OCI-M2 (cell line): ENCODE data around the gene CXCL5.
A peak's percentile ranks its signal among the peaks of the same experiment; 100 is the strongest.

Source experiments
- DNase-seq: peaks from one replicate; lab custom pipeline; 2025; ENCODE audit not compliant: unreplicated experiment; lab: John Stamatoyannopoulos, UW

Gene CXCL5

DNA sequence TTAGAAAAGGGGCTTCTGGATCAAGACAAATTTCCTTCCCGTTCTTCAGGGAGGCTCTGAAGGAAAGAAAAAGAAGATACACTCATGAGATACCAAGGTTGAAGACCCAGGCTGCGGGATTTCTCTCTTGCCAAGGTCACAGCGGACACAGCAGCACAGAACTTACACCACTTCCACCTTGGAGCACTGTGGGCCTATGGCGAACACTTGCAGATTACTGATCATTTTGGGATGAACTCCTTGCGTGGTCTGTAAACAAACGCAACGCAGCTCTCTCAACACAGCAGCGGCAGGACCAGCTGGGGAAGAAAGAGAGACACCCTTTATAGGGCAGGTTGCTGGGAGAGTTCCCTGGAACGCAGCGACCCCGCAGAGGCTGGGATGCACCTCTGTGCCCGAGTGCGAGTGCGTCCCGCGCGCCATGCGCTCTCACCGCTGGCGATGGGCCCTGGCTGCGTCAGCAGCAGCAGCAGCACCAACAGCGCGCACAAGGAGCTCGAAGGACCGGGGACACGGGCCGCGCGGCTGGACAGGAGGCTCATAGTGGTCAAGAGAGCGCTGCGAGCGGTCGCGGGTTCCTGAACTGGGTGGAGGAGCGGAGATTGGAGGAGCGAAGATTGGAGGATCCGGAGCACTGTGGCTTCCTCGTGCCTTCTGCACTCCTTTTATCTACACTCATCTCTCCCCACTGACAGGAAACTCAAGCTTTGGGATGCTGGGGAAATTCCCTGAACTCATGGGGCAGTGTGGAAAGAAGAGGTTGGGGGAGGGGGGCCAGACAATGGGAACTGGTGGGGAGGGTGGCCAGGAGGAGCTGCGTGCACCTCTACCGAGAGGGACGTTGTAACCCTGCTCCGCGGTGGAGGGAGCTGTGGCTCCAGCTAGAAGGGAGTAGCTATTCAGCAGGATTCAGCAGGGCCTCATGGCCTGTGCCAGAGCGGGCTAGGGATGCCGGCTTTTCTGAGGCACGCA is at the start of gene CXCL5:
TSS of gene CXCL5 (minus strand) at position 638 of the 972 bp plus-strand sequence. CDS start at position 542, 96 bp downstream.
- DNase-seq = no peak

DNA sequence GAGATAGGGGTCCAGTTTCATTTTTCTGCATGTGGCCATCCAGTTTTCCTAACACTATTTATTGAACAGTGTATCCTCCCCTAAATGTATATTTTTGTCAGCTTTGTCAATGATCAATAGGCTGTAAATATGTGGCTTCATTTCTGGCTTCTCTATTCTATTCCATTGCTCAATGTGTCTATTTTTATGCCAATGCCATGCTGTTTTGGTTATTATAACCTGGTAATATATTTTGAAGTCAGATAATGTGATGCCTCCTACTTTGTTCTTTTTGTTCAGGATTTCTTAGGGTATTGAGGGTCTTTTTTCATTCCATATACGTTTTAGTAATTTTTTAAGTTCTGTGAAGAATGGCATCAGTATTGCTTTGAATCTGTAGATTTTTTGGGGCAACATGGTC is 48.7 kb upstream of the CXCL5 start:
- no peak for DNase-seq

DNA sequence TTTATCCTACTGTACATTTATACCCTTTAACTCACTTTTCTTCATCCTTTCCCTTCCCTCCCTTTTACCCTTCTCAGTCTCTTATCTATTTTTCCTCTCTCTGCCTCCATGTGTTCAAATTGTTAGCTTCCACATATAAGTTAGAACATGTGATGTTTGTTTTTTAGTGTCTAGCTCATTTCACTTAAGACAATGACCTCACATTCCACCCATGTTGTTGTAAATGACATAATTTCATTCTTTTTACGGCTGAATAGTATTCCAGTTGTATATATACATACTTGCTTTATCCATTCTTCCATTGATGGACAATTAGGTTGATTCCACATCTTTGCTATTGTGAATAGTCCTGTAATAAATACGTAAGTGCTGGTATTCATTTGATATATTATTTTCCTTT is 47.3 kb upstream of the CXCL5 start:
- no peak for DNase-seq

DNA sequence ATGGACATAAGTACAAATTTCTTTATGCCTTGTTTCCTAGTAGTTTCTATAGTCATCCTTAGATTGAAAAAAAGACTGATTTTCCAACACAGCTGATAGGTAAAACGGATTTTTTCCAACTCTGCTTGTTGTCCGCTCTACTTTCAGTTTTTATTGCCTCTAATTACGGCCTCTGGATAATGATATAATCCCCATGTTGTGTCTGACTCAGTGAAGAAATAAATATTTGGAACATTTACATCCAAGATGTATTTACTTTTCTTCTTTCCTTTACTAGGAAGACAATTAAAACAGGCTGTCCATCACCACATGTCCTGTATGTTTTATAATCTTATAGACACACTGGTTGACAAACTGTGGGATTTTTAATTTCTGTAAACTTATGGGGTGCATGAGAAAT is 46.8 kb upstream of the CXCL5 start:
- no peak for DNase-seq

DNA sequence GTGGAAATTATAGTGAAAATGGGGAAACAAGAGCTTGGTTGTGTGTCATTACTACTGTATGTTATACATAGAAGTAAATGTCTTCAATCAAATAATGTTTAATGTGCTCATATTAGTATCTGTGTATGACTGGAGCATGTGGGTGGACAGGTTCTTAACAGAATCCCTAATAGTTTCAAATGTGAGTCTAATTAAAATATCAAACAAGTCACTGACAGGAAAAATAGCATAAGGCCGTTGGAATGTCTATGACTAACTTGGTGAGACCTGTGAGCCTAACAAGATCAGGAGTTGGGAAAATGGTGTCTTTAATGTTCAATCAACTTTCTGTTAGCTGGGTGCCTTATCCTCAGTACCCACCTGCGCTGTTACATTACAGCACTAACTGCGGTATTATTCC is 46.2 kb upstream of the CXCL5 start:
- DNase-seq = no peak

DNA sequence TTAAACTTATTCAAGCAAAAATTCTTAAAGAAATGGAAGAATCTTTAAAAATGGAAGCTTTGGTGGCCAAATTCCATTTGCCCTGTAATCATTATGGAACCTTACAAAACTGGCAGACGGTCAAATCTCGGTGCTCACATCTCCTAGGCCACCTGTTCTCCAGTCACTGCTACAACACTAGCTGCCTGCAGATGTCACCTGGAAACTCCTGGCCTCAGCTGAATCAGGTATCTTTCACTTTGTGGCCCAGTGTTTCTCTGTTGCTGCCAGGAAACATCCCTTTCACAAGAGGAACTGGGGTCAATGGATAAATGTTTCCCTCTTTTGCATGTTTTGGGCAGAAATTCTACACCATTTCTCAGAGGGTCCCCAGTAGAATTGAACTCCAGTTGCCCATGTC is 44.2 kb upstream of the CXCL5 start:
- DNase-seq = no peak

DNA sequence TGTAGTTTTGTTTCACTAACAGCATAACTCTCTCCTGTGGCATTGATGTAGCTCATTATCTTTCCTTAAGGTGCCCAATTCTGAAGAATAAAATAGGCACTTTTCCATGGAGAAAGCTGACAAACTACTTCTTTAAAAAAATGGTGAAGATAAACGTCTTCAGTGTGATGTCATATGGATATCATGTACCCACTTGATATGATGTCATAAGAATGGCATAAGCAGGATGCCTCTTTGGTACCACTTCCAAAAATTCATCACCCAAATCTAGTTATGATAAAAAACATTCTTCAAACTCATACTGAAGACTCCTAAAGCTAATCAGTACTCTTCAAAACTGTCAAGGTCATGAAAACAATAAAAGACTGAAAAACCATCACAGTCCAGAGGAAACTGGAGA is 42.9 kb upstream of the CXCL5 start:
- no peak for DNase-seq

DNA sequence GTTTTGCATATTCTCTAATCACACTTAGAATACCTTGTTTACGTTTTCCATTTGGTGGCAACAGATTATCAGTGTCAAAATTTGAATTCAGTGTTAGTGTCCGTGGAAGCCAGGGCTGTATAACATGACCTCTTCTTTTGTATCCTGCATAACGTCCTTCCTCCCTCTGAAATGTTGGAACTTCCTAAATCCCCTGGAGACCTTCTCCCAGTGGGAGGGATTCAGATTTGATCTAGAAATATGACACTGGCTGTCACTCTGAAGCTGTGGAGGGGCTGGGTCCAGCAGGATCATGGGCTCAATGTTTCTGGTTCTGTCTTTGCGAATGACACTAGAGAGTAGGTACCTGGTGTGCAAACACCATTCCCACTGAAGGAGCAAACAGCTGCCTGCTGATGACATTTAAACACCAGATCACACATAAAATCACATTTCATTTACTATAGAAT is 40.9 kb upstream of the CXCL5 start:
- DNase-seq = no peak

DNA sequence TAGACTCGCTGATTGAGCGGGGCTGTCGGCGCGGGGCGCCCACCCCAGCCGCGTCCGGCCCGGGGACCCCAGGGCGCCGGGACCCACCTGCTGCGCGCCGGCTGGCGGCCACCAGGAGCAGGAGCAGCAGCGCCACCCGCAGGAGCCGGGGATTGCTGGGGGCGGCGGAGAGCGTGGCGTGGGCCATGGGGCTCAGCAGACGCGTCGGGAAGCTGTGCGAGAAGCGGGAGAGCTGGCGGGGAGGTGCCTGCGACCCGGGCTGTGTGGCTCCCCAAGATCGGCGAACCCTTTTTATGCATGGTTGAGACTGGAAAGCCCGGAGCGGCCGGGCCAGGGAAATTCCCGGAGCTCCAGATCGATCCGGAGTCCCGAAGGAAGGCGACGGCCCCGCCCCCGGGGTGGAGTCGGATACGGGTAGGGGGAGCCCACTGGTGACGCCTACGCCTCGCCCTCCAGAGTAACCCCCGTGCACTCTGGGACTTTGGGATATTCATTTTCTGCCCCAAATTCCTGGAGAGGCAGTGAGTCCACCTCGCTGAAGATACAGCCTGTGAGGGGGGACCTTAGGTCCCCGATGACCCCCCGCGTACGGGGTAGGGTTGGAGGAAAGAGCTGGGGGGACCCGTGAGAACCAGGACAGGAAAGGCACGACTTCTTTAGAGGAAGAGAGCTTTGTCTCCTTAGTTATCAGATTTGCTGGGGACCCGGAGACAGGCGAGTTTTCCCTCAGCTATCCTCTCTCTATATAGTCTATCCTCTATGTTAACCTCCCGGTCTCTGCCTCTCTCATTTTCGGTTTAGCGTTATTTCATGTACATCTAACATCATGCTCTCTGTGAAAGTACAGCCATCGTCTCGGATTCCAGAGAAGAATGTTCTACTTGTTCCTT is 40.2 kb upstream of the CXCL5 start, which contains the start of gene CXCL3:
TSS of gene CXCL3 (minus strand) at position 265 of the 890 bp plus-strand sequence. CDS start at position 187, 78 bp downstream.
- peak; percentile 22 for DNase-seq

DNA sequence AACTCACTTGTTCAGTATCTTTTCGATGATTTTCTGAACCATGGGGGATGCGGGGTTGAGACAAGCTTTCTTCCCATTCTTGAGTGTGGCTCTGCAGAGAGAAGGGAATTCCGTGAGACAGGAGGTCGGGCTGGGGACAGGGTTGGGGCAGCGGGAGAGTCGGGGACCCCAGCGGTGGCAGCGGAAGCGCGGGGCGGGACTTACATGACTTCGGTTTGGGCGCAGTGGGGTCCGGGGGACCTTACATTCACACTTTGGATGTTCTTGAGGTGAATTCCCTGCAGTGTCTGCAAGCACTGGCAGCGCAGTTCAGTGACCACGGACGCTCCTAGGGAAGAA is 39.6 kb upstream of the CXCL5 start:
- no peak for DNase-seq

DNA sequence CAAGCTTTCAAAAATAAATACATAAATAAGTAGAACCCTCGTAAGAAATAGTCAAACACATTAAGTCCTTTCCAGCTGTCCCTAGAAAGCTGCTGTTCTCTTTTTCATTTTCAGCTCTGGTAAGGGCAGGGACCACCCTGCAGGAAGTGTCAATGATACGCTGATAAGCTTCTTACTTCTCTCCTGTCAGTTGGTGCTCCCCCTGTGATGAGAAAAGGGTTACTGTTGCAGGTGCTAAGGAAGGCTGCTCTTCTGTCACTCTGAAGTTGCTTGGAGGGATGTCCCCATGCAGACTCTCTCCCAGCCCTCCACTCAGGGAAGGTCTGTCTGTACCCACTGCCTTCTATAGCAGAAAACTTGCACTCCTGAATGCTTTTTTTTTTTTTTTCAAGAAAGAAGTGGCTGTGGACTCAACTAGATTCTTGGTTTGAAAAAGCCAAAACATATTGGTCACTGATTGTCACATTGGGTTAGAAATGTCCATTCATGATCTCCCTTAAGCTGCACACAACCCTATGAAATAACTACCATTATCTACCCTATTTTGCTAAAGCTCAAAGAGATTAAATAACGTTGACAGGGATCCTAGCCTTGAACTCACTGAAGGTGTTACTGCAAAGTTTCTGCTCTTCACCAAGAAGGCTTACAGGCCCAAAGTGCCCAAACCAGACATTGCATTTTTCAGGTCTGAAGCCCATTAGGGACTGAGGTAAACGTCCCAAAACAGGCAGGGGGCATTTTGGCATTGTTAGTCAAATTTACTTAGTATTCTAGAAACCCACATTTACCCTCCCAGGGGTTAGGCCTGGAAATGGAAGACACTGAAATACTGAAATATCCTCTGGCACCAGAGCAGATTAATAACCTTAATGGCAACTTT is 38.8 kb upstream of the CXCL5 start:
- DNase-seq = no peak

DNA sequence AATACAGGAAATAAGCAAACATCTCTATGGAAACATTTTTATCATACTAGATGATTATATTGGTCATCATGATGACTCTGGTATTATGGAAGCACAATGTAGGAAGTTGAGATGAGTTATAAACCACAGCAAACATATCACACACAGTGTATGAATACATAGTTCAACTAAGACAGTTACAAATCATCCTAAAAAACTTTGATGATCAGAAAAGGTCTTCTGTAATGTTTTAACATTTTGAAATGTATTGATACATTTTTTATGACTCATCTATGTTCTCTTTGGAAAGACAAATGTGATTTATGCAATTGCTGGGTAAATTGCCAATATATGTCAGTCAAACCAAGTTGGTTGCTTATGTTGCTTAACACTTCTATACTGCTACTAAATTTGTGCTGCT is 35.3 kb upstream of the CXCL5 start:
- no peak for DNase-seq

DNA sequence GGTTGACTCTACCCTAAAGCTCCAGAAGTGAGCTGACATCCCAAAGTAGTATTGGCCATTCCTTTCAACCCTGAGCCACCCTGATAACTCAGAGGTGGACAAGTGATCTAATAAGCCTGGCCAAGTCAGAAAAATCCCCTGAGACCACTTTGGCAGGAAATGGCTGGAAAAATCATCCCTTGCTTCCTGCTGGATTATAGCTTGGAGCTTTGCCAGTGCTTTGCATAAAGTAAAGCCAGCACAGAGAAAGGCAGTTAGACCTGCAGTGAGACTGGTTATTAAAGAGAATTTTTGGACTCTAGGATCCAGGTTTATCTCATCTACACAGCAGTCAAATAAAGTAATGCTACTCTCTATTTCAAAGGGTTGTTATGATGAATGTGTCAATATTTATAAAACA is 33.6 kb upstream of the CXCL5 start:
- DNase-seq = no peak

DNA sequence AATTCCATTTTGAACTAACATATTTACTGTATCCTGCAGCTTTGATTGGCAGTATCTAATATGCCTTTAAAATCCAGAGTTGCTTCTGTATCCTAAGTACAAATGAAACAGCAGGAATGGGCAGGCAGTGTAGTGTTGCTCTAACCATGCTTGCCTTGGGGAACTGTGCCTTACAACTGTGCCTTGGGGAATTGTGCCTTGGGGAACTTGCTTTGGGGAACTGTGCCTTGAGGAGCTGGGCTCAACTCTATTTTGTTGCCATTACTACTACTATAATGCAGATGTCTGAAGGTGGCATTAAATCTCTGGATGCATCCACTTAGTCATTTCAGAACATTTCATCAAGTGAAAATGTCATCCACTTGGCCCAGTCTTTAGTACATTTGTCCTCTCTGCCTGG is 33.1 kb upstream of the CXCL5 start:
- no peak for DNase-seq

DNA sequence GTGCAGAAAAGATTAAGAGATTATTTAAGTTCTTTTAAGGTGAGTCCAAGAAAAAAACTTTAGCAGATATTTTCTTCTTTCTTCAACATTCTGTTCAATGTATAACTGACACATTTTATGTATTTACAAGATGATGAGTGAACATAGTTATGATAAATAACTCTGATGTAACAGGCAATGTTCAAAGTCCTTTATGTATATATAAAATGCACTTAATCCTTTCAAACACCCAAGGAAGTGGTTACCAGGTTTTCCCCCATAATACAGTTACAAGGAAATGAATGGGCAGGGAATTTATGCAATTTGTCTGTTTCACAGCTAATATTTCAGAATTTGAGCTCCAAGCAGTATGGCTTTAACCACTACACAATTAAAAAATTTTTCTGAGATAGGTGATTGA is 31.8 kb upstream of the CXCL5 start:
- no peak for DNase-seq

DNA sequence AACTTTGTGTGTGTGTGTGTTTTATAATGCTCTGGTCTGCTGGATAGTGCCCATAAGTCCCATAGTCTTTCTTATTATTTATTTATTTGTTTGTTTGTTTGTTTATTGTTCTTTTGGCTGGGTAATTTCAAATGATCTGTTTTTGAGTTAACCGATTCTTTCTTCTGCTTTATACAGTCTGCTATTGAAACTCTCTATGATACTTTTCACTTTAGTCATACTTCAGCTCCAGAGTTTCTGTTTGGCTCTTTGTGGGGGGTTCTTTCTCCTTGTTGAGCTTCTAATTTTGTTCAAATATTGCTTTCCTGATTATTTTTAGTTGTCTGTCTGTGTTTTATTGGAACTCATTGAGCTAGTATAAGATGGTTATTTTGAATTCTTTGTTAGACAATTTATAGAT is 30.0 kb upstream of the CXCL5 start:
- no peak for DNase-seq

DNA sequence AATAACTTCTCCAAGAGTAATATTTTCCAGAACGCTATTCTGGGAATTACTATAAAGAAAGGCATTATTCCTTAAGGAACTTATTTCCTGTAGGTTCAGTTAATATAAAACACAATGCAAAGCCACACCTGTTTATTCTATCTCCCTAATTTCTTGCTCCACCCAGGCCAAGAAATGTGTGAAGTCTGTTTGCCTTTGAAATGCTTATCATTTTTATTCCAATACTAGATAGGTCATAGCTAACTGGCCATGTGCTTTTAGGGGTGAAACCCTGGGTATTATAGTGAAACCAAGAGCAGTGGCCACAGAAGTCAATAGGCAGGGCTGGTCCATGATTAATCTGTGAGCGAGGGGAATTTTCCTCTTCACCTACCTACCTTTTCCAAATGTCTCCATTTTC is 25.2 kb upstream of the CXCL5 start:
- DNase-seq = no peak

DNA sequence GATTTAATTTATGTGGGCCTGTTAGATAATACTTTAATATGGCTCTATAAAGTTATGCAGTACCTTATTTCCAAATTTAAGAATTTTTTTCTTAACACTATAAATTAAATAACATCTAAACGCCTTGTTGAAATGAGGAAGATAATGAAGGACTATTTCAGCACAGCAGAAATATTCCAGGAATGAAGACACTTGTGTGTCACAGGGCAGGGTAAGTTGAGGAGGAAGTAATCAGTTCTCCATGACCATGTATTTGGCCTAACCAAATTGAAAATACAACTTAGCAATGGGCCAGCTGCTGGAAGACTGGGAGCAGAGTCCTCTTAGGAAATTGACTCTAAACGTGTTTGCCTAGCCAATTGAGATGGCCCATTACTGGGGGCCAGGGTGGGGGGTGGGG is 23.1 kb upstream of the CXCL5 start:
- no peak for DNase-seq

DNA sequence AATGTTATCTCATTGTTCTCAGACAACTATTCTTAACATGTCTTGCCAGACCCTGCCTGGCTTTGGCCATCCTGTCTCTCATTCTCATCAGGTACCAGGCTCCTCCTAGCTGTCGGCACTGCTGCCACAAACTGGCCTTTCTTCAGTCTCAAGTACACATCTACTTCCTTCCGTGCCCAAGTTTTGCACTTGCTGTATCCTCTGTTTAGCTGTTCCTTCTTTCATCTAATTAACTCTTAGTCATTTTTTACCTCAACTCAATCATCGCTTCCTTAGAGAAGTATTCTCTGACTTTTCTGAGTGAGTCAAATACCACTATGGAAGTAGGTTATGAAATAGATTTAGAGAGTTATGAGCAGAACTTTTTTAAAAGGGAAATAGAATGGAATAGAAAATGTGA is 20.3 kb upstream of the CXCL5 start:
- DNase-seq = no peak

DNA sequence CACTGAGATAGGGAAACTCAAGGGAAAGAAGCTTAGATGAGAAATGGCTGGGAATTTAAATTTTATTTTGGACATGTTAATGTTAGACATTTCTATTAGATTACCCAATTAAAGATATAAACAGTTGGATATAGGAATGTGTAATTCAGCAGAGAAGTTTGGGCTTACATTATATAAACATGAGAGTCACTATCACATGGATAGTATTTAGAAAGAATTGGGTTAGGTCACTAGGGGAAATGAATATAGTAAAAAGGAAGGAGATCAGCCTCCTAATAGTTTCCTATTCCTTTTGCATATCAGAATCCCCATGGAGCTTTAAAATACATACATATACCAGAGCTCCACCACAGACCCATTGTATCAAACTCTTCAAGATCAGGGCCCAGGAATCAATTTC is 19.6 kb upstream of the CXCL5 start:
- no peak for DNase-seq

DNA sequence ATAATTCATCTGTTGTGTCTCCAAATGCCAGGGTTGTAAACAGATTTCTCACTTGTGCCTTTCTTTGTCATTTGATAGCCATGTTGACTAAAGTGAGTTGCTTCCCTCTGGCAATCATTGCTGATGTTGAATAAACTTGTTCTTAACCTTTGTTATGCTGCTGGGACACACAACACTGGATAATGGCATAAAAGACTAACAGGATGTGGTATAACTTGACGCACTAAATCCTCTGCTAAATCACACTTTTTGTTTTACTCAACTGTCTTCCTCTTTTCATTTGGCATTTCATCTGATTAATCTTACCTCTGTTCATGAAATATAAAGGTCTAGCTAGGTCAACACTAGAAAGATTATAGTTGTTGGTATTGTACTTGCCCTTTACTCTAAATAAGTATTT is 17.6 kb upstream of the CXCL5 start:
- DNase-seq = no peak
